ENCODE measurements around the gene PCDHA1.

The PCDHA1 gene

GRCh38 chr5:141042555-141042954 is 256.6 kb downstream of the PCDHA1 start:
- DNase-seq (ENCODE audit: low read depth) = no peak

- no peak for DNase-seq (ENCODE audit: low read depth)
These were observed 264.9 kb downstream of the PCDHA1 start, which contains the start of gene PCDHB1 for GRCh38 chr5:141050622-141051520. TSS of gene PCDHB1 (plus strand) at chr5:141051374. CDS start at chr5:141051471, 97 bp downstream.

- no peak for DNase-seq (ENCODE audit: low read depth)
These were observed 265.6 kb downstream of the PCDHA1 start for GRCh38 chr5:141051521-141051866.

All from stimulated activated CD8-positive, alpha-beta memory T cell treated with anti-CD3 and anti-CD28 coated beads, Interleukin-7, amount 100 ng/mL, for 24 hours (primary cell).